ENCODE data around the gene CDK5RAP1. TPM values are rescaled to one million over a fixed set of nuclear protein-coding genes. Genes with fewer than 3 reads are reported as not detected.

Gene CDK5RAP1
- total RNA-seq = 10 to 100 TPM; 15.1 to 26.2 (median 17.8) TPM

- ATAC-seq (ENCODE audit: low FRiP score) (peak; percentile 79), DNase-seq (ENCODE audit: low spot score) (peak; percentile 66)
- TF ChIP-seq, protein P1, sequence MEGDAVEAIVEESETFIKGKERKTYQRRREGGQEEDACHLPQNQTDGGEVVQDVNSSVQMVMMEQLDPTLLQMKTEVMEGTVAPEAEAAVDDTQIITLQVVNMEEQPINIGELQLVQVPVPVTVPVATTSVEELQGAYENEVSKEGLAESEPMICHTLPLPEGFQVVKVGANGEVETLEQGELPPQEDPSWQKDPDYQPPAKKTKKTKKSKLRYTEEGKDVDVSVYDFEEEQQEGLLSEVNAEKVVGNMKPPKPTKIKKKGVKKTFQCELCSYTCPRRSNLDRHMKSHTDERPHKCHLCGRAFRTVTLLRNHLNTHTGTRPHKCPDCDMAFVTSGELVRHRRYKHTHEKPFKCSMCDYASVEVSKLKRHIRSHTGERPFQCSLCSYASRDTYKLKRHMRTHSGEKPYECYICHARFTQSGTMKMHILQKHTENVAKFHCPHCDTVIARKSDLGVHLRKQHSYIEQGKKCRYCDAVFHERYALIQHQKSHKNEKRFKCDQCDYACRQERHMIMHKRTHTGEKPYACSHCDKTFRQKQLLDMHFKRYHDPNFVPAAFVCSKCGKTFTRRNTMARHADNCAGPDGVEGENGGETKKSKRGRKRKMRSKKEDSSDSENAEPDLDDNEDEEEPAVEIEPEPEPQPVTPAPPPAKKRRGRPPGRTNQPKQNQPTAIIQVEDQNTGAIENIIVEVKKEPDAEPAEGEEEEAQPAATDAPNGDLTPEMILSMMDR (IDR thresholded peaks at IDR 0.05) = no peak
Observed at GRCh38 chr20:33401184-33401920, at the start of gene CDK5RAP1. Gene CDK5RAP1, minus strand, starts transcription at chr20:33401519. Its CDS starts 4,455 bp downstream, at chr20:33397064.

- ATAC-seq (ENCODE audit: low FRiP score) = no peak
- DNase-seq (ENCODE audit: low spot score) = no peak
- TF ChIP-seq, protein P1 (IDR thresholded peaks at IDR 0.05) = no peak
Observed at GRCh38 chr20:33450867-33451266, 49.5 kb upstream of the CDK5RAP1 start.

- ATAC-seq (ENCODE audit: low FRiP score) = no peak
- TF ChIP-seq, protein P1 (IDR thresholded peaks at IDR 0.05) = no peak
Observed at GRCh38 chr20:33445881-33446625, 44.7 kb upstream of the CDK5RAP1 start.

GRCh38 chr20:33444797-33445560 lies 43.7 kb upstream of the CDK5RAP1 start:
- ATAC-seq (ENCODE audit: low FRiP score) (no peak), DNase-seq (ENCODE audit: low spot score) (no peak)
- TF ChIP-seq, protein P1 (IDR thresholded peaks at IDR 0.05) = no peak

More at GRCh38 chr20:33445881-33446625, 44.7 kb upstream of the CDK5RAP1 start:
- DNase-seq (ENCODE audit: low spot score) = no peak

GRCh38 chr20:33443512-33444239 lies 42.4 kb upstream of the CDK5RAP1 start, which contains the start of gene SNTA1:
Gene SNTA1, minus strand, starts transcription at chr20:33443763. Its CDS starts 143 bp downstream, at chr20:33443620.
- DNase-seq (ENCODE audit: low spot score) (peak; percentile 81), ATAC-seq (ENCODE audit: low FRiP score) (peak; percentile 98)
- TF ChIP-seq, protein P1 (IDR thresholded peaks at IDR 0.05) = no peak

DNA sequence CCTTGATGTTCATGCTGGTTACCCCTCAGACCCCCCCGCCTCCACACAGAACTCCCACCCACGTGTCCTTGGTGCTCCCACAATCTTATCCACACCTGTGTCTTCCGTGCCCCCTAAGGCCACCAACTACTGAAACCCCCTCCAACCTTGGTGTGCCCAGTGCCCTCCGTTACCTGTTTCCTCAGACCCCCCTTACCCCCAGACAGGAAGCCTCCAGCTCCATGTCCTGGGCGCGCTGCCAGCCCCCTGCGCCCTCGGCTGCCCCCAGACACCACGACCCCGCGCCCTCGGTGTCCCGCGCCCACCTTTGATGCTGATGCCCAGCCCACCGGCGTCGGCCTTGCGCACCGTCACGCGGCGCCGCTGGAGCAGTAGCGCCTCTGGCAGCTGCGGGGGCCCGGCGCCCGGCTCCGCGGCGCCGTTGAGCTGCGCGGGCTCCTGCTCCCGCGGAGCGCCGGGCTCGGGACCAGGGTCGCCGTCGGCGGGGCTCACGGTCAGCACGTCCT lies 41.7 kb upstream of the CDK5RAP1 start:
- DNase-seq (ENCODE audit: low spot score) (no peak), ATAC-seq (ENCODE audit: low FRiP score) (peak; percentile 41)
- TF ChIP-seq, protein P1 (IDR thresholded peaks at IDR 0.05) = no peak

Data from omental fat pad (tissue), 4 donors.